ENCODE measurements around the gene CHGA.

GRCh38 chr14:92976268-92976667, 53.3 kb downstream of the CHGA start:
- TF ChIP-seq, protein P1, sequence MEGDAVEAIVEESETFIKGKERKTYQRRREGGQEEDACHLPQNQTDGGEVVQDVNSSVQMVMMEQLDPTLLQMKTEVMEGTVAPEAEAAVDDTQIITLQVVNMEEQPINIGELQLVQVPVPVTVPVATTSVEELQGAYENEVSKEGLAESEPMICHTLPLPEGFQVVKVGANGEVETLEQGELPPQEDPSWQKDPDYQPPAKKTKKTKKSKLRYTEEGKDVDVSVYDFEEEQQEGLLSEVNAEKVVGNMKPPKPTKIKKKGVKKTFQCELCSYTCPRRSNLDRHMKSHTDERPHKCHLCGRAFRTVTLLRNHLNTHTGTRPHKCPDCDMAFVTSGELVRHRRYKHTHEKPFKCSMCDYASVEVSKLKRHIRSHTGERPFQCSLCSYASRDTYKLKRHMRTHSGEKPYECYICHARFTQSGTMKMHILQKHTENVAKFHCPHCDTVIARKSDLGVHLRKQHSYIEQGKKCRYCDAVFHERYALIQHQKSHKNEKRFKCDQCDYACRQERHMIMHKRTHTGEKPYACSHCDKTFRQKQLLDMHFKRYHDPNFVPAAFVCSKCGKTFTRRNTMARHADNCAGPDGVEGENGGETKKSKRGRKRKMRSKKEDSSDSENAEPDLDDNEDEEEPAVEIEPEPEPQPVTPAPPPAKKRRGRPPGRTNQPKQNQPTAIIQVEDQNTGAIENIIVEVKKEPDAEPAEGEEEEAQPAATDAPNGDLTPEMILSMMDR (conservative IDR thresholded peaks at IDR 0.05): no peak
- TF ChIP-seq ZFX (IDR thresholded peaks at IDR 0.05): no peak
